HG02678 (cell line): ENCODE data around the gene ATP1B3.
"Not testable (repeated sequence)": the region's sequence is repeated elsewhere in the genome, so short reads cannot be mapped to it uniquely, and the experiment has no call there.

Source experiments
- ATAC-seq: cut with Tn5 transposase; IDR thresholded peaks from one replicate; pipeline ENCODE4 v1.9.1; 2021; ENCODE audit warnings: mild to moderate bottlenecking, moderate library complexity; ENCODE audit not compliant: unreplicated experiment

ATP1B3 gene

DNA sequence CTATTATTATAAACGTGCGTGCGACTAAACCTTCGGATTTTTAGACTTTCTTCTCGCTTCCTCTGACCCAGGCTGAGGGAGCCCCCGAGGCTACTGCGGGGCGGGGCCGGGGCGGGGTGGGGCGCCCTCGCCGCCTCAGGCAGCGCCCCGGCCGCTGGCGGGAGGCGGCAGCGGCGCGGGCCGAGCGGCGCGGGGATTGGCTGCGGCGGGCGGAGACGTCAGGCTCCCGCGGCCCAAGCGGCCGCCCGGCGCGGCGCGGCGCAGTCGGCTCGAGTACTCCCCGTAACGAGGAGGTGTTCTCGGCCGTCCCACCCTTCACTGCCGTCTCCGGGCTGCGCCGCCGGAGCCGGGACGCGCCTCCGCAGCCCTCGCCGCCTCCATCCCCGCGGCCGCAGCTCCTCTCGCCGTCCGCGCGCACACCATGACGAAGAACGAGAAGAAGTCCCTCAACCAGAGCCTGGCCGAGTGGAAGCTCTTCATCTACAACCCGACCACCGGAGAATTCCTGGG is at the start of gene ATP1B3:
TSS of gene ATP1B3 (plus strand) at position 263 of the 510 bp plus-strand sequence. CDS start at position 422, 159 bp downstream.
- peak; percentile 80 for ATAC-seq

DNA sequence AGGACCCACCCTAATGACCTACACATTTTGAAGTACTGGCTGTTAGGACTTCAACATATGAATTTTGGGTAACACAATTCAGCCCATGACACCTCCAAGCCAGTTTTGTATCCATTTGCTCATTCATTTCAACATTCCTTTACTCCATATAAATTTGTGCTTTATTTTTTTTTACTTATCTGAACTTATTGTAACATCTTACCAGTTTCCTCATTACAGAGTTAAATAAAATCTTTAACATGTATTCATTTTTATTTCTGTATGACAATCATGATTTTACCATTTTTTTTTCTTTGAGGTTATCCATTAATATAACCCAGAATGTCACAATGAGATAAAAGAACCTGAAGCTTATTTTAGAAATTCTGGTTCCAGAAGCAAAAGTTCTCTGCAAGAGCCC is 48.0 kb upstream of the ATP1B3 start:
- ATAC-seq = no peak

DNA sequence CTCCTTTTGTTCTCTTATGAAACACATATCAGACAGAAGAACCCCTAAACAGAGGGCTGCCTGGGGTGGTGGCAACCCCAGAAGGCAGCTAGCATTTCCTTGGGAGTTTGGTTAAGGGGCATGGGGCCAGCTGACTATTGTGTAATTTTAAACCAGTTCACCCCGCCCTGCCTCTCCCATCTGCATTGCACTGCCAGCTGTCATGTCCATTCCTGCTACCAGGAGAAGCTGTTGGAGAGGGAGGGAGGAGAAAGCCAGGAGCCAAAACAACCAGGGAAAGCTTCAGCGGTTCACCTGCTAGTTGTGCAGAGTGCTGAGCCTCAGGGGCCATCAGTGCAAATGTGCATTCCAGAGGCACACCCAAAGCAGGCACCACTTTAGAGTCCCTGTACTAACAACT is 47.6 kb upstream of the ATP1B3 start:
- ATAC-seq = no peak

DNA sequence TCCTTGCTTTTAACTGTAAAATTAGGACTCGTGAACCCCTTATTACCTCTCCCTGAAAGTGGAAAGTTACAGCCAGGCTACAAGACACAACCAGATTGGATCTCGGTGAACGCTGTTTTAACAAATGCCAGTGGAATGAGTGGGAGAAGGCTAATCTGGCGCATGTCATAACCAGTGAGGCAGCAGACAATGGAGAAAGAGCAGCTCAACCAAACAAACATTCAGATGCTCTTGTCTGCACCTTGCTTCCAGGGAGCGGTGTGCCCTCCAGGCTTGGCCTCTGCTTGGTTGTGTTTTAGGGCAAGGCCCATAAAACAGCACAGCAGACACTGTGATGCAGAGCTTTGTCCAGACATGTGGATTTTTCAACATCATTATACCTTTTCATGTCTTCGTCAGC is 45.9 kb upstream of the ATP1B3 start:
- ATAC-seq = no peak

DNA sequence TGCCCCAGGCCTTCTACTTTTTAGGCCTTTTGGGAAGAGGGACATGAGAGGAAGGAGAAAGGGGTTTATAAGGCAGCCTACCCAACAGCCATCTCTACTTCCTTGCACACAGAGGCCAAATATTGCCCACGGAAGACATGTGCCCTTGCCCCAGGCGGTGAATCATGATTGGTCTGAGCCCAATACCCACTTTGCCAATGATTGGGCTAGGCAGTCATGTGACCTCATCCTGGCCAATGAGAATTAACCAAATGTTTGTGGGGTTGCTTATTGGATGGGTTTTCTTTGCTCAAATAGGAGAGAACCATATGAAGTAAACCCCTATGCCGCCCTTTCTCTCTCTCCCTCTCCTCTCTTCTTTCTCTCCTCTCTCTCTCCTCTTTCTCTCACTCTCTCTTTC is 42.2 kb upstream of the ATP1B3 start:
- no peak for ATAC-seq

DNA sequence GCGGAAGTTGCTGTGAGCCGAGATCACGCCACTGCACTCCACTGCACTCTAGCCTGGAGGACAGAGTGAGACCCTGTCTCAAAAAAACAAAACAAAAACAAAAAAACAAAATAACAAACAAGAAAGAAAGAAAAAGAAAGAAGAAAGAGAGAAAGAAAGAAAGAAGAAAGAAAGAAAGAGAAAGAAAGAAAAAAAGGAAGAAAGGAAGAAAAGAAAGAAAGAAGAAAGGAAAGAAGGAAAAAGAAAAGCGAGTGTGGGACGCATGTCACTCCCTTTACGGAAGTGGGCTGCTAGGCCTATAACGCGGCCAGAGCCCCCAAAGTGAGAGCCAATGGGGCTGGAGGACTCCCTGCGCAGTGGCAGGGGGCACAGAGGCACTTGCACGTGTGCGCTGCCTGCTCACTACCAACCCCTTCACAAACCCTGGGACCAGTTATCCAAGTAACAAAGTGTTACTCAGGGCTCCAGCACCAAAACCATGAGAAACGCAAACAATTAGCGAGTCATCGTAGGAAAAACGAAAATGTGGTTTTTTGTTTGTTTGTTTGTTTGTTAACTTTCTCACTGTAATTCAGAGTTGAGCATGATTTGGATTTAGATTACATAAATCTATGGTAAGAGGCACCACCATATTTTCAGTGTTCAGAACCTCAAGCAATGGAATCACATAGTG is 40.8 kb upstream of the ATP1B3 start:
- ATAC-seq = no peak

DNA sequence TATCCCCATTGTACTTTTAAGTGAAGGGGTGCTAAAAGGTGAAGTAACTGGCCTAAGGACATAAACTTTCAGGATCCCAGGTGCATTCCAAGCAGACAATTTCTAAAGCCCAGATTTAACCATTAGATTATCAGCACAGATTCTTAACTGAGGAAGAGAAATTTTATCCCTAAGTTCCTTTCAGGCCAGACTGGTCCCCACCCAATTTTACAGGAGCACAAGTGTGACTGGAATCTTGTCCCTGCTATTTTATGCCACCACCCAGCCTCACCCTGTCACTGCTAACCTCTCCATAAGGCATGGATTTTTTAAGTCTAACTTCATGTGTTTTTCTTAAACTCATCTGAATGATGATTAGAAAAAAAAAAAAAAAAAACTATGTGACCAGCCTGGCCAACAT is 37.1 kb upstream of the ATP1B3 start:
- no peak for ATAC-seq

DNA sequence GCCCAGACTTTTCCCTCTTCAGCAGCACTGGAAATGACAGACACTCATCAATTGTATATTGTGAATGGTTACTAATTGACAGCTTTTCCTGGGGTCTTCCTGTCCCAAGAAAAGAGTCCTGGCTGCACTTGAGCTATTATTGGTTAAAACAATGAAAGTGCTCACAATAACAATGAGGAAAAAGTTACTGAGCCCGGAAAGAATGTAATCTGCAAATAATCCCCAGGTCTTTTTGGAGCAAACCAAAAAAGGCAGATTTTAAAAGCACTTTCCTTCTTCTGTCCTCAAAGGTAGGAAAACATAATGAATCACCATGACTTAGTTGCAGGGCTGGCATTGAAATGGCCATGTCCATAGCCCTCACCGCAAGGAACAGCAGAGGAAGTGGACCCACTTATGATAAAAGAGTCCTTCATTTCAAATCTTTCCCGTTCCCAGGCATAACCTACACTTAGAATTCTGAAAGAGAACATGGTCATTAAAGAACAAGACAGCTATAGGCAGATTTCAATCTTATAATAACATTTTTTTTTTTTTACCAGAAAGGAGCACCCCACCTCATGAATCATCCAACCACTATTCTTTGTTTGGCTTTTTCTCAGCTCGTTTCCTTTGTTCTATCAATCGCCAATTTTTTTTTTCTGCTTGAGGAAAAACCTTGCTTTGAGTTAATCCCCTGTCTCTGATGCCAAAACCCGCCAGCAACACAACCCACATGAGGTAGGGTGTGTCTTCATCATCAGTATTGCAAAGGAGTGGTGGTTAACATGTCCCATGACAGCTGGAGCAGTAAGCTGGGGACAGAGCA is 35.5 kb upstream of the ATP1B3 start:
- ATAC-seq = no peak

DNA sequence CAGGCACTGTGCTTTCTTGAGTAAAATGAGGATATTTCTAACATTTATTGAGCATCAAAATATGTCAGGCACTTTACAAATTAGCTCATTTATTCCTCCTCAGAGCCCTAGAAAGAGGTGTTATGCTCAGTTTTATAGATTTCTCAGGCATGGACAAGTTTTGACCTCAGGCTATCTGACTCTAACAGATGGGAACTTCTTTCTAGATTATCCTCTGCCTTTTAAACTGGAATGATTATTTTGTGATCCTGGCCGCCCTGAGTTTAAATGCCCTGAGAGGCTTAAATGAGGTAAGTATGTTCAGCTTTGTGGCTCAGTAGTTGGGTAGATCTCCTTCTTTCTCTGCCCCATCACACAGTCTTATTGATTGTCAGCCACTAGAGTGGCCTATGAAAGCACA is 32.3 kb upstream of the ATP1B3 start:
- ATAC-seq = no peak

DNA sequence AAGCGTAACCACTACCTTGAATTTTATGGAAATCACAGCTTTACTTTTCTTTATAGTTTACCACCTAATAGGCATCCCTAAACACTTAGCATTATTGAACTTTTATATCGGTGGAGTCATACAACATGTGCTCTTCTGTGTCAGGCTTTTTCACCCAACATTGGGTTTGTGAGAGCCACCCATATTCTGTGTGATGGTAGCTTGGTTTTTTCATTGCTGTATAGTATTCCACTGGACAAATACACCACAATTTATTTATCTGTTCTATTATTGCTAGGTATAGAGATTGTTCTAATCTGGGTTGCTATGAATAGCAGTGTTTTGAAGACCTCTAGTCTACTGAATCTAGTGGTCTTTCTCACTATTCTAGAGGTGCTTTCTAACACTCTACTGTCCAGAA is 31.6 kb upstream of the ATP1B3 start:
- no peak for ATAC-seq

DNA sequence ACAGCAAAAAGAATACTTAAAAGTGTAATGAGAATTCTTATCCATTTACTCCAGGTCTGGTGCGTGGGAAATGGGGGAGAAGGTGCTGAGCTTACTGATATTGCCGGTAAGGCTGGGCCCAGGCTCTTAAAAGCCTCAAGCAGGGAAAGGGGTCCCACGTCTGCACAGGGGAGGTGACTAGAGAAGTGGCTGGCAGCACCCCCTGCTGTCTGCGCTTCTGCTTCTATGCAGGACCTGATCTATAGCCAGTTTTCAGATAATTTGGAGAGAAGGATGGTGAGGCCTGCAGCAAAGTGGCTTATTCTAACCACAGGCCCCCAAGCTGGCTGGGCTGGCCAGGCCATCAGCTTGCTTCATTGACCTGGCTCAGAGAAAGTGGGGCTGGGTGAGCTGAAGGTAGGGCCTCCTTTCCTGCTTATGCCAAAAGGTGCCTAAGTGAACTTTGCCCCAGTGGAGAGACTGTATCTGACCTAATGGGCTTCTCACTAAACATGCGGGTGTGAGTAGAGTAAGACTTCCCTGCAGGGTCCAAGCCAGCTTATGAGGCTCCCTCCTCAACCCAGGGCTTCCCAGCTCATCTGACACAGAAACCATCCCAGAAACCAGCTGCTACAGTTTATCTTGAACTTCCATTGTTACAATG is 30.9 kb upstream of the ATP1B3 start:
- ATAC-seq = no peak

DNA sequence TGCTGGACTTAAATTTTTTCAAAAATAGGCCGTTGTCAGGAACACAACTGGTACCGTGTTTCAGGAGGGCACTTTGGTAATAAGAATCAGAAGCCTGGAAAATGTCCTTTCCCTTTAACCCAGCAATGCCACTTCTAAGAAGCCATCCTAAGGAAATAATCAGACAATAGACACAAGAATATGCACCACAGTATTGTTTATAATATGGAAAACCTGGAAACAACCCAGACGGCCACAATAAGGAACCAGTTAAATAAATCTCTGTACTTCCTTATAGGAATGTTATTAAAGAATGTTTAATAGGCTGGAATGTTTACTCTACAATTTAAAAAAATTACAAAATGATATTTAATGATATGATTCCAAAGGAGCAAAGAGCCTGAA is 30.4 kb upstream of the ATP1B3 start:
- no peak for ATAC-seq

DNA sequence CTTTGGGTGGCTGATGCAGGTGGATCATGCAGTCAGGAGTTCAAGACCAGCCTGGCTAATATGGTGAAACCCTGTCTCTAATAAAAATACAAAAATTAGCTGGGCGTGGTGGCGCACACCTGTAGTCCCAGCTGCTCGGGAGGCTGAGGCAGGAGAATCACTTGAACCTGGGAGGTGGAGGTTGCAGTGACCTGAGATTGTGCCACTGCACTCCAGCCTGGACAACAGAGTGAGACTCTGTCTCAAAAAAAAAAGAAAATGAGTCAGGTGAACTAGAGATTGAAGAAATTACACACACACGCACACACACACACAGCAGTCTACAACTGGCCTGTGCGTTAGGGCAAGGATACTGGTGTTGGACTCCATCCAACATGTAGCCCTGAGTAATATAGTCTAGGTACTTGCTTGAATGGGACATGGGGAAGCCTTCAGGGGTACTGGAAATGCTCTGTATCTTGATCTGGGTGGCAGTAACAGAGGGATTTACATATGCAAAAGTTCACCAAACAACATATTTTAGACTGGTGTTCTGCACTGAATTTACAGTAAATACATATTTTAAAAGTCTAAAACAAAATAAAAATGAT is 28.2 kb upstream of the ATP1B3 start:
- not testable (repeated sequence) for ATAC-seq

DNA sequence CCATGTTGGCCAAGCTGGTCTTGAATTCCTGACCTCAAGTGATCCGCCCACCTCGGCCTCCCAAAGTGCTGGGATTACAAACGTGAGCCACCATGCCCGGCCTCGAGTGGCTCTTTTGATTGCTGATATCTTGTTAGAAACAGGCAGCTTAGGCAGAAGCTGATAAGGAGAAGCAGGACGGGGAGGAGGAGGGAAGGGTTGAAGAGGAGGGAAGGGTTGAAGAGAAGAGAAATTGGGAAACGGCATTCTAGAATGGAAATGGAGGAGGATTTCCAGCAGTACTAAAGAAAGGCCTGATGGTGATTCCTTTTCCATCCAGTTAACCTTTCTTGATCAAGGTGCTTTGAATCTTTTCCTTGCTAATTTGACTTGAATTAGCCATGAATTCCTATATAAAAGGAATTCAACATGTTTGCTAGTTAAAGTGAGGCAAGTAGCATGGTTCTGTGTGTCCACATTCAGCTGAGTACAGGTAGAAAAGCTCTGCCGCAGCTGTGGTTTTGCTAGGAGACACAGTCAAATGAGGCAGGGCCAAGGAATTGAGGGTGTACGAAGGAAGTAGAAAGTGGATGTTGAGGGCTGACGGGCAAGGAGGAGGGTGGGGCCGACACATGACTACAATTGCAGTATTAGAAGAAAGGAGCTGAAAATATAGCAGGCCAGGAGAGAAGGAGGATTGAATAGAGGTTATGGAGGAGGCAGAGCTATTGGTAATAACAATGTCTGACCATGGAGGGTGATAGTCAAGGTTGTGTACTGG is 27.2 kb upstream of the ATP1B3 start:
- ATAC-seq = no peak

DNA sequence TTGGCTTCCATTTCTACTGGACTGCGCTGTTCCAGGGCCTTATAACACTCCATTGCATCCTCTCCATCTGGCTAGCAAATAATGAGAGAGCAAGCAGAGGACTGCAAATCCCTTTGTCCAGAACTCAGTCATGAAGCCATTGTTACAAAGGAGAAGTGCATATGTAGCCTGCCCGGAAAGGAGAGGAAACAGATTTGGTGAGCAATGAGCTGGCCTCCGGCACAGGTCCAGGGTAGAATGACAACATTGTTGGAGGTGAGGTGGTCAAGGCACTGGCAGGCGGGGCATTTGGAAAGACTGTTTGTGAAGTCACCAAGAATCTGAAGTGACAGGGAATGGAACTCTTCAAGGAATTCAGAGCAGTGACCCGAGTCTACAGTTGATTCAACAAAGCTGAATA is 25.0 kb upstream of the ATP1B3 start:
- ATAC-seq = no peak

DNA sequence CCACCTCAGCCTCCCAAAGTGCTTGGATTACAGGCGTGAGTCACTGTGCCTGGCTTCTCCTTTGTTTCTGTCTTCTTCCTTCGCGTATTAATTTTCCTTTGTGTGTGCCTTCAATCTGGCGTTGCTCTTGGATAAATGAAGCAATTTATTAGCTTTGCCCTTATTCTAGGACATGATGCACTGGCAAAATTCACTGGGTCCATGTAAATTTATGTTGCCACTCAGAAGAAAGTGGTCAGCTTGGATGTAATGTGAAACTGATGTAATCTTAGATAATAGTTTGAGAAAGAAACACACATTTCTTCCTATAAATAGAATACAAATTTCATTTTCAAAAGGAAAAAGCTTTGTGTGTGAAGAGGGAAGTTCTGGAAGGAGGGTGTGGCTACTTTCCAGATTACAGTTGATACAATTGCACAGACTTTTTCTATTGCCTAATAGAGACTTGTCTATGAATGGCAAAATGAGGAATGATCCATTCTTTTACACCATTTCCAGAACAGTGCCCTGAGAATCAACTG is 23.3 kb upstream of the ATP1B3 start:
- no peak for ATAC-seq

DNA sequence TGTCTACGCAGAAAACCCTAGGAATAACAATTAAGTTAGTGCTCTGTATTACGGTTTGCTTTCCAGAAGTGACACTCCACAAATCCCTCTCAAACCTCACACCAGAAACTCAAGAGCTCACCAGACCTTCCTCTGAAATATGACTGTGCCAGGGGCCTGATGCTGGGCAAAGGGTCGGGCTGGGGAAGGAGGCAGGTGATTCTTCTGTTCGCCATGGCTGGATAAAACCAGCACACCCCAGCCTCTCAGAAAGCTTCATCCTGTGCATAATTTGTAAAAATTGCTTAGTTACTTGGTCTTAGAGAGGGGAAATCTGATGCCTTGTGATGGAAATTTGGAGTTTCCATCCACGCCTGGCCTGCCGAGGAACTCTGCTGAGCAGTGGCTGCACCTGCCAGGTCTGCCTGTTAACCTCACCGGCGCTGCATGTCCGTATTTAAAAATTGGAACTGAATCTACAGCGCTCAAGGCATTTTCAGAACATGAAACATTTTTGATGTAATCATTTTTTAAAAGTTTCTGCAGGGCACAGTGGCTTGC is 22.7 kb upstream of the ATP1B3 start:
- ATAC-seq = no peak

DNA sequence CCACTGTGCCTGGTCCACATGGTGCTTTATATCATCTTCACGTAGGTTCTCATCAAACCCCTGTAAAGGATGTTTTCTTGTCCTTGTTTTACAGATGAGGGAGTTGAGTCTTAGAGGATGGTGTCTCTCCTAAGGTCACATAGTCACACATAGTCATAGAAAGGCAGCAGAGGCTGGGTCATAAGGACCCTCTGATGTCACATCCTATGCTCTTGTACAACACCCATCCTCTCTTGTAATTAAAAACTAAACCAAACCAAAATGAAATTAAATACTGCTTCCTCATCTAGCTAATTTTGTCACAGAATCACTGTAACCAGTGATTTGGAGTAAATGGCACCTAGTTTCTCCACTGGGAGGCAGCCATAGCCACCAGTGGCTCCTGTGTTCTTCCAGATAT is 21.8 kb upstream of the ATP1B3 start:
- no peak for ATAC-seq

DNA sequence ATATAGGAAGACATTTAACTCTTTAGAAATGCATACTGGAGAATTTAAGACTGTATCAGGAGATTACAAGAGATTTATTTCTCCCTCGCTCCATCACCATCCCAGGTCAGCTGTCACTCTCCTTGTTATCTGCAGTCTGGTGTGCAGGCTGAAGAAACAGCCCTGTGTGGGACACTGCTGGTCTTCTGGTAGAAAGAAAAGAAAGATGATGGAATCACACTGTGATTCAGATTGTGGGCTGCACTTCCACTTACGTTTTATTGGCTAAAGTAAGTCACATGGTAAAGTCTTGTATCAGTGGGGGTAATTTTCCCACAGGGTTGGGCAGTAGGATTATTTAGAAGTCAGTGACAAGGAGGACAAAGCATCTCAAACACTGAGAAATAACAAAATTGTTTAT is 18.1 kb upstream of the ATP1B3 start:
- no peak for ATAC-seq

DNA sequence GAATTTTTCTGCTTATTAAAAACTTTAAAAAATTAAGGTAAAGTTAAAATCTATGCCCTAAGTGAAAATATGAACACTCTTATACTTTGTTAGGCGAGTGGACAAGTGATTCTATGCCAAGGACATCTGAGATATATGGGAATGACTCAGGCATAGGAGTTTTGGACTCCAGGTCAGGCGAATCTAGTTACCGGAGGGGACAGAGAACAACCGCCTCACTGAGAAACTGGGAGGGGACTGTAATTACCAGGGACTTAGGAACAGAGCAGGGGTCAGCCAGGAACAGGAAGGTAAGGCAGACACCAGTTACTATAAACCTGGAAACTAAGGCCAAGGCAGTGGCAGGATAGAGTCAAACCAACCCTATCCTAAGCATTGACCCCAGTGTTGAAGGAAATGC is 16.8 kb upstream of the ATP1B3 start:
- no peak for ATAC-seq
